BE2C (cell line): Measurements from ENCODE around the gene FDX2.
A peak's percentile ranks its signal among the peaks of the same experiment; 100 is the strongest.

Experiments used
- DNase-seq: peaks from one replicate; pipeline ENCODE4 v3.0.0-alpha.2; 2020
- H3K27me3 ChIP-seq: fragments of 250-450 bp; sonication (Bioruptor Pico); 2 replicates; pipeline ENCODE4 v1.5.1; 2020; ENCODE audit warnings: mild to moderate bottlenecking
- H3K36me3 ChIP-seq: fragments of 250-450 bp; sonication (Bioruptor Pico); 2 replicates; pipeline ENCODE4 v1.5.1; 2020; ENCODE audit warnings: mild to moderate bottlenecking
- H3K4me1 ChIP-seq: fragments of 250-450 bp; sonication (Bioruptor Pico); 2 replicates; pipeline ENCODE4 v1.5.1; 2020
- H3K4me3 ChIP-seq: 2 replicates; pipeline ENCODE4 v1.5.1; 2011; ENCODE audit warnings: low read depth, low read length
- H3K9me3 ChIP-seq: fragments of 250-450 bp; sonication (Bioruptor Pico); 2 replicates; pipeline ENCODE4 v1.5.1; 2020
- TF ChIP-seq, protein P1 (sequence below): IDR thresholded peaks from 2 replicates; pipeline ENCODE4 v1.5.1; 2012; ENCODE audit warnings: mild to moderate bottlenecking, low read depth, low read length

Gene FDX2

DNA sequence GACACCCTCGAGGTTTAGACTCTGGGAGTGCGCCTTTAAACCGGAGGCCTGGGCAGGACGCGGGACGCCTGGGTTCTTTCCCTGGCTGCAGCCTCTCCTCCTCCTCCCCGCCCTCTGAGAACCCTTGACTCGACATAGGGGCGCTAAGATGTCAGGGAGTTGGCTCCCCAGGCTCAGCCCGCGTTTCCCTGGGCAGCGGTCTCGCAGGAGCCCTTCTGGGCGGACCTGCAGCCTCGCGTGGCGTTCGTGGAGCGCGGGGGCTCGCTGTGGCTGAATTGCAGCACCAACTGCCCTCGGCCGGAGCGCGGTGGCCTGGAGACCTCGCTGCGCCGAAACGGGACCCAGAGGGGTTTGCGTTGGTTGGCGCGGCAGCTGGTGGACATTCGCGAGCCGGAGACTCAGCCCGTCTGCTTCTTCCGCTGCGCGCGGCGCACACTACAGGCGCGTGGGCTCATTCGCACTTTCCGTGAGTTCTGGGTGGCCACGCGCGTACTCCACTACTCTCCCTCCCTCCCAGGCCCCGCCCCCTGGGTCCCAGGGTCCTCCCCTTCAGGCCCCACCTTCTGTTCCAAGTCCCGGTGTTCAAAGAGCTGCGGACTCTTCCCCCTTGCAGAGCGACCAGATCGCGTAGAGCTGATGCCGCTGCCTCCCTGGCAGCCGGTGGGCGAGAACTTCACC is 24.8 kb downstream of the FDX2 start:
- Histone ChIP-seq H3K36me3 (no peaks in the 10 kb centered on the region), H3K9me3 (no peaks in the 10 kb centered on the region; the same call in 1 of the 2 replicates), H3K27me3 (peaks cover 86% of the 10 kb centered on the region), H3K4me1 (no peaks in the 10 kb centered on the region; the same call in 1 of the 2 replicates), H3K4me3 (peak overlapping the region; percentile 16; the same call in 1 of the 2 replicates)
- DNase-seq, result no peak
- TF ChIP-seq, protein P1, sequence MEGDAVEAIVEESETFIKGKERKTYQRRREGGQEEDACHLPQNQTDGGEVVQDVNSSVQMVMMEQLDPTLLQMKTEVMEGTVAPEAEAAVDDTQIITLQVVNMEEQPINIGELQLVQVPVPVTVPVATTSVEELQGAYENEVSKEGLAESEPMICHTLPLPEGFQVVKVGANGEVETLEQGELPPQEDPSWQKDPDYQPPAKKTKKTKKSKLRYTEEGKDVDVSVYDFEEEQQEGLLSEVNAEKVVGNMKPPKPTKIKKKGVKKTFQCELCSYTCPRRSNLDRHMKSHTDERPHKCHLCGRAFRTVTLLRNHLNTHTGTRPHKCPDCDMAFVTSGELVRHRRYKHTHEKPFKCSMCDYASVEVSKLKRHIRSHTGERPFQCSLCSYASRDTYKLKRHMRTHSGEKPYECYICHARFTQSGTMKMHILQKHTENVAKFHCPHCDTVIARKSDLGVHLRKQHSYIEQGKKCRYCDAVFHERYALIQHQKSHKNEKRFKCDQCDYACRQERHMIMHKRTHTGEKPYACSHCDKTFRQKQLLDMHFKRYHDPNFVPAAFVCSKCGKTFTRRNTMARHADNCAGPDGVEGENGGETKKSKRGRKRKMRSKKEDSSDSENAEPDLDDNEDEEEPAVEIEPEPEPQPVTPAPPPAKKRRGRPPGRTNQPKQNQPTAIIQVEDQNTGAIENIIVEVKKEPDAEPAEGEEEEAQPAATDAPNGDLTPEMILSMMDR, result no peak

DNA sequence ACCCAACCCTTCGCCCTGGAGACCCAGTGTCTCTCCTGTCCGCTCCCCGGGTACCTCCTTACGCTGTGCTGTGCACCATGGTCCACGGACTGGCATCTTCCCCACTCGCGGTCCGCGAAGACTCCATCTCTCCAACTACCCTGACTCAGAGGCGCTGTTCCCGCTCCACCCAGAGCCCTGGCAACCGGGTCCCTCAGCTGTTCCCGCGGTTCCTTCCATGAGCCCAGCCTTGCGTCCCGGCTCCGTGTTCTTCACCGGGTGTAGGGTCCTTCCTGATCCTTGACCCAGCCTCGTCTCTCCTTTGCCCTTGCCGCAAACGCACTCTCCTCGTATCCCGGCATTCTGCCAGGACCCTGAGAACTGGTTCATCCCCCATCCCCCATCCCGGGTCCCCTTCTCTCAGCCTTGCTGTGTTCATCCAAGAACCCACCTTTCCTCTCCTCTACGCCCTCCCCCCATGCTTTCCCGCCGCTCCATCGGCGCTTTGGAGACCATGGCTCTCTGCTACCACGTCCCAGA is 25.4 kb downstream of the FDX2 start:
- no peaks in the 10 kb centered on the region; the same call in 1 of the 2 replicates for H3K9me3 ChIP-seq
- no peak overlapping the region for H3K4me3 ChIP-seq
- H3K27me3 ChIP-seq, result peaks cover 80% of the 10 kb centered on the region
- no peaks in the 10 kb centered on the region; the same call in 1 of the 2 replicates for H3K4me1 ChIP-seq
- TF ChIP-seq, protein P1, result no peak
- no peaks in the 10 kb centered on the region for H3K36me3 ChIP-seq
- DNase-seq, result no peak

DNA sequence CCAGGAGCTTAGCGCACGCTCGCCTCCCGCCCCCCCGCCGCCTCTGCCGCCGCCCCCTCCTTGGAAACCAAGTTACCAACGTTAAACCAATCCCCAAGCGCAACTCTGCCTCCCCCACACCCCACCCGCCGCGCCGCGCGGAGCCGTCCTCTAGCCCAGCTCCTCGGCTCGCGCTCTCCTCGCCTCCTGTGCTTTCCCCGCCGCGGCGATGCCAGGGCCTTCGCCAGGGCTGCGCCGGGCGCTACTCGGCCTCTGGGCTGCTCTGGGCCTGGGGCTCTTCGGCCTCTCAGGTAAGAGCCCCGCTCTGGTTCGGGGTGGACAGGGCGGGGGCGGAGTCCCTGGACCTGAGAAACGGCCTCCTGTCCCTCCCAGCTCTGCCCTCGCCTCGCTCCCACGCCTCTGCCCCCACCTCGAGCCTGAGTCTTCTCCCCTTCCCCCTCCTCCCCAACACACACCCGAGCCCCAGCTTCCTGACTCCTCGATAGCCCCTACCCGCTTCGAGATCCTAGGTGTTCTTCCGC is 25.9 kb downstream of the FDX2 start, which contains the start of gene ICAM5:
ICAM5 (plus strand) TSS at position 117 of the 521 bp plus-strand sequence; CDS start at position 209, 92 bp downstream.
- TF ChIP-seq, protein P1, result no peak
- DNase-seq, result no peak
- Histone ChIP-seq H3K9me3 (no peaks in the 10 kb centered on the region; the same call in 1 of the 2 replicates), H3K36me3 (no peaks in the 10 kb centered on the region), H3K27me3 (peaks cover 74% of the 10 kb centered on the region), H3K4me3 (peak within 1 kb of the TSS; percentile 23), H3K4me1 (no peaks in the 10 kb centered on the region)

DNA sequence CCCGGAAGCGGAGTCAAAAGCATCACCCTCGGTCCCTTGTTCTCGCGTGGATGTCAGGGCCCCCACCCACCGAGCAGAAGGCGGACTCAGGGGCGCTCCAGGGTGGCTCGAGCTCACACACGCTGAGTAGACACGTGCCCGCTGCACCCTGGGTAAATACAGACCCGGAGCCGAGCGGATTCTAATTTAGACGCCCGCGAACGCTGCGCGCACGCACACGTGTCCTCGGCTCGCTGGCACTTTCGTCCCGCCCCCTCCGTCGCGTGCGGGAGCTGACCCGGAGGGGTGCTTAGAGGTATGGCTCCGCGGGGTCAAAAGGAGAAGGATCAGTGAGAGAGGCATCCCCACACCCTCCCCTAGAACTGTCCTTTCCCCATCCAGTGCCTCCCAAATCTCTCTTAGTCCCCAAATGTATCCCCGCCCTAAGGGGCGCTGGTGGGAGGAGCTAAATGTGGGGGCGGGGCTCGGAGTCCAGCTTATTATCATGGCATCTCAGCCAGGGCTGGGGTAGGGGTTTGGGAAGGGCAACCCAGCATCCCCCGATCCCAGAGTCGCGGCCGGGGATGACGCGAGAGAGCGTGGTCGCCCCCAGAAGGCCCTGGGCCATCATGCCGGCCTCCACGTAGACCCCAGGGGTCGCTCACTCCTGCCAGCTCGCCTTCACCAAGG is 26.5 kb downstream of the FDX2 start:
- peaks cover 69% of the 10 kb centered on the region for H3K27me3 ChIP-seq
- no peaks in the 10 kb centered on the region for H3K36me3 ChIP-seq
- TF ChIP-seq, protein P1, result no peak
- peak; percentile 57 for DNase-seq
- H3K9me3 ChIP-seq, result no peaks in the 10 kb centered on the region; the same call in 1 of the 2 replicates
- peak overlapping the region; percentile 23 for H3K4me3 ChIP-seq
- H3K4me1 ChIP-seq, result no peaks in the 10 kb centered on the region

DNA sequence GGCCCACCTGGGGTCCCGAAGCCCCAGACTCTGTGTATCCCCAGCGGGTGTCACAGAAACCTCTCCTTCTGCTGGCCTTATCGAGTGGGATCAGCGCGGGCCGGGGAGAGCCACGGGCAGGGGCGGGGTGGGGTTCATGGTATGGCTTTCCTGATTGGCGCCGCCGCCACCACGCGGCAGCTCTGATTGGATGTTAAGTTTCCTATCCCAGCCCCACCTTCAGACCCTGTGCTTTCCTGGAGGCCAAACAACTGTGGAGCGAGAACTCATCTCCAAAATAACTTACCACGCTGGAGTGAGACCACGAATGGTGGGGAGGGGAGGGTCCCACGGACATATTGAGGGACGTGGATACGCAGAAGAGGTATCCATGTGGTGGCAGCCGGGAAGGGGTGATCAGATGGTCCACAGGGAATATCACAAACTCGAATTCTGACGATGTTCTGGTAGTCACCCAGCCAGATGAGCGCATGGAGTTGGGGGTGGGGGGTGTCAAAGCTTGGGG is 27.1 kb downstream of the FDX2 start:
- H3K4me1 ChIP-seq, result no peaks in the 10 kb centered on the region
- TF ChIP-seq, protein P1, result no peak
- H3K27me3 ChIP-seq, result peaks cover 63% of the 10 kb centered on the region
- H3K36me3 ChIP-seq, result no peaks in the 10 kb centered on the region
- DNase-seq, result peak; percentile 48
- no peak overlapping the region for H3K4me3 ChIP-seq
- H3K9me3 ChIP-seq, result no peaks in the 10 kb centered on the region; the same call in 1 of the 2 replicates
